Body of pancreas (tissue), 4 donors: Measurements from ENCODE around the gene EVL. TPM values are rescaled to one million over a fixed set of nuclear protein-coding genes. Genes with fewer than 3 reads are reported as not detected.
A peak's percentile ranks its signal among the peaks of the same experiment; 100 is the strongest.

Experiments
- ATAC-seq: fragments of 150-250 bp; one replicate; pipeline ENCODE4 v1.9.1; 2016
- DNase-seq, 4 donors: peaks; one replicate each; pipeline ENCODE4 v3.0.0-alpha.2; 2019
- H3K27ac ChIP-seq, 4 donors: fragments of 200-600 bp; sonication (generic); 1 replicate in 3 of 4; 2 replicates in 1 of 4; pipeline versions ENCODE4 v1.5.1 to v1.6.1; 2016 to 2019; ENCODE audit warnings: mild to moderate bottlenecking in 1 of 4, mixed read lengths in 1 of 4, moderate library complexity in 1 of 4
- H3K27me3 ChIP-seq, 2 donors: fragments of 200-600 bp; sonication (generic); one replicate each; pipeline ENCODE4 v1.6.0; 2016; ENCODE audit warnings: mild to moderate bottlenecking in 1 of 2
- H3K36me3 ChIP-seq, 2 donors: fragments of 200-600 bp; sonication (generic); replicated peaks in 1 of 2; 2 replicates each; pipeline ENCODE4 v1.5.1; 2016; ENCODE audit warnings: low read depth in 2 of 2; ENCODE audit not compliant: insufficient read depth in 1 of 2
- H3K4me1 ChIP-seq: fragments of 200-600 bp; sonication (generic); one replicate; pipeline ENCODE4 v1.6.0; 2016
- H3K4me3 ChIP-seq, 2 donors: fragments of 200-600 bp; sonication (generic); 1 replicate in 1 of 2; 2 replicates in 1 of 2; pipeline ENCODE4 v1.5.1; 2016 to 2019
- H3K9me3 ChIP-seq, 3 donors: fragments of 200-600 bp; sonication (generic); 1 replicate in 2 of 3; 2 replicates in 1 of 3; pipeline ENCODE4 v1.5.1; 2016
- POLR2A ChIP-seq, 3 donors: fragments of 450-650 bp; IDR thresholded peaks; one replicate each; pipeline ENCODE4 v1.6.1; 2016; ENCODE audit warnings: antibody characterized with exemption in 3 of 3, mild to moderate bottlenecking in 2 of 3
- WGBS, 2 donors: methylation state at CpG; one replicate each; pipeline ENCODE4 v1.1.5; 2017; 5-methylcytosine and 5-hydroxymethylcytosine counted together
- intact Hi-C: fragments of 100-400 bp; cut with DNase I; formaldehyde crosslinking; loops from one replicate; pipeline ENCODE4 v1.15.1; 2023
- microRNA counts, 2 donors: library from miRNA; unstranded; fragments of <30 nt; microRNA quantifications; one replicate each; lab custom pipeline; 2017
- microRNA-seq, 2 donors: library from miRNA; unstranded; fragments of <30 nt; microRNA quantifications; one replicate each; pipeline ENCODE4, GENCODE V29; 2016; ENCODE audit warnings: borderline number of aligned reads in 2 of 2, borderline replicate concordance in 2 of 2
- small RNA-seq: library from RNA; depleted of rRNA; stranded (forward); fragments of <200 nt; gene quantifications from one replicate; pipeline ENCODE3, GENCODE V24; 2016
- total RNA-seq, 2 donors: library from RNA; depleted of rRNA; stranded (reverse); fragments of >200 nt; gene quantifications; one replicate each; pipeline ENCODE4 v1.1.0, GENCODE V29; 2016
- TF ChIP-seq, protein P1 (sequence below), 7 experiments: fragments of 450-650 bp in 4 of 7; fragments of 200-600 bp in 3 of 7; sonication (generic) in 3 of 7; IDR thresholded peaks; one replicate each; pipeline ENCODE4 v1.5.1; 2016 to 2019; ENCODE audit warnings: antibody characterized with exemption in 7 of 7

Gene EVL
- total RNA-seq, 2 donors from 2014 or later: 22.3 to 57.7 TPM

DNA sequence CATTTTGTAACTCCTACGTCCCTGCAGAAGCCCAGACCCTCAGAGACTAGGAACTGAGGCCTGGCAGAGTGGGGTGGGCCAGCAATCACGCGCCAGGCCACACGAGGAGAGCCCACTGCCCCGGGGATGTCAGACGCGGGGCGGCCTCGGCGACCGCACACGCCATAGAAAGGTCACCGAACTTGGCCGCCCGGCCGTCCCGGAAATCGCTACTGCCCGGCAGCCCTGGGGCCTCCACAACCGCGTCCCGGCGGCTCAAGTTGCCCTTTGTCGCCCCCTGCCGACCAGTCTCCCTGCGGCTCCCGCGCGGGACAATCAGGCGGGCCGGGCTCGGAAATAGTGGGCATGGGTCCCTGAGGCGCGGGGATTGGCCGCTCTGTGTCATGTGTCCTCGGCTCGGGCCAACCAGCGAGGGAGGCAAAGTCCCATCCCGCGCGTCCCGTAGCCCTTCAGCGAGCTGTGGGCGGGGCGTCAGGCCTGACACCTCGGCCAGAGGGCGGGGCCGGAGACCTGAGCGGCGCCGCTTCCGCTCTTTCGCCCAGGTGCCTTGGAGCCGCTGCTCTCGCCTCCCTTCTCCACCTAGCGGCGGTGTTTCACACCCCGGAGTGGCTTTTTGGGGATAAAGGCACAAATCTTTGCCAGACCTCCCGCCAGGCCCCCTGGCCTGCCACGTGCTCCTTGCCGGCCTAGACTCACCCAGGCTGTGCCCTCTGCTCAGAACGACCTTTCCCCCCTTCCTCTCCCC, 127.6 kb downstream of the EVL start:
- ATAC-seq (peak; percentile 100), DNase-seq (peak; percentile 100)
- 1 to 3% methylated on average over 7 to 41 of the region's 62 CpGs for WGBS, 2 donors
- intact Hi-C loops: no loop called here
- H3K27me3 ChIP-seq: no peaks in the 10 kb centered on the region
- peaks cover 20% of the 10 kb centered on the region for H3K4me1 ChIP-seq
- H3K4me3 ChIP-seq: no peak overlapping the region
- H3K36me3 ChIP-seq: no peaks in the 10 kb centered on the region
- TF ChIP-seq POLR2A (IDR thresholded peaks at IDR 0.05): peak; percentile 59 to 87 (median 75)
- TF ChIP-seq, protein P1, sequence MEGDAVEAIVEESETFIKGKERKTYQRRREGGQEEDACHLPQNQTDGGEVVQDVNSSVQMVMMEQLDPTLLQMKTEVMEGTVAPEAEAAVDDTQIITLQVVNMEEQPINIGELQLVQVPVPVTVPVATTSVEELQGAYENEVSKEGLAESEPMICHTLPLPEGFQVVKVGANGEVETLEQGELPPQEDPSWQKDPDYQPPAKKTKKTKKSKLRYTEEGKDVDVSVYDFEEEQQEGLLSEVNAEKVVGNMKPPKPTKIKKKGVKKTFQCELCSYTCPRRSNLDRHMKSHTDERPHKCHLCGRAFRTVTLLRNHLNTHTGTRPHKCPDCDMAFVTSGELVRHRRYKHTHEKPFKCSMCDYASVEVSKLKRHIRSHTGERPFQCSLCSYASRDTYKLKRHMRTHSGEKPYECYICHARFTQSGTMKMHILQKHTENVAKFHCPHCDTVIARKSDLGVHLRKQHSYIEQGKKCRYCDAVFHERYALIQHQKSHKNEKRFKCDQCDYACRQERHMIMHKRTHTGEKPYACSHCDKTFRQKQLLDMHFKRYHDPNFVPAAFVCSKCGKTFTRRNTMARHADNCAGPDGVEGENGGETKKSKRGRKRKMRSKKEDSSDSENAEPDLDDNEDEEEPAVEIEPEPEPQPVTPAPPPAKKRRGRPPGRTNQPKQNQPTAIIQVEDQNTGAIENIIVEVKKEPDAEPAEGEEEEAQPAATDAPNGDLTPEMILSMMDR (IDR thresholded peaks at IDR 0.05): peak; percentile 85 to 99 (median 97)
- peak overlapping the region; percentile 71 to 95 (median 90) for H3K27ac ChIP-seq
- no peaks in the 10 kb centered on the region for H3K9me3 ChIP-seq

MicroRNA genes within 50 kb of the gene (microRNA counts, 767-probe panel; counts per million panel counts)
- microRNA hsa-miR-151b (lab: Ali Mortazavi, UCI) (0 to 736 counts per million in 2 donors), microRNA hsa-miR-342-3p (lab: Ali Mortazavi, UCI) (5,537 to 9,473 counts per million in 2 donors), microRNA hsa-miR-342-5p (lab: Ali Mortazavi, UCI) (0 to 736 counts per million in 2 donors)

Small RNA genes lying within 50 kb of the gene (microRNA-seq; reads per million reads assigned to microRNA genes)
- gene MIR151B (109 to 121 reads per million in 2 donors), gene MIR342 (663 to 783 reads per million in 2 donors)

Small RNA genes lying within 50 kb of the gene (small RNA-seq; reads per million reads assigned to genes)
- gene MIR151B: 1.6 reads per million, percentile 61 among the genes with 10 or more reads in this experiment
- gene MIR342: 20.3 reads per million, percentile 94 among the genes with 10 or more reads in this experiment

Other genes with a start within 250 kb of the EVL start
- 10 to 100 TPM in 1 of 2 donors, 1 to 10 TPM in 1; 7.3 to 10.5 TPM for gene DEGS2, start 94.2 kb downstream of the EVL start, total RNA-seq
- 10 to 100 TPM; 27.0 to 30.3 TPM for gene YY1, start 173.7 kb downstream of the EVL start, total RNA-seq
- 10 to 100 TPM; 25.2 to 63.9 TPM for gene SLC25A29, start 241.0 kb downstream of the EVL start, total RNA-seq